ENCODE measurements around the gene TM4SF20. TPM values are rescaled to one million over a fixed set of nuclear protein-coding genes. Genes with fewer than 3 reads are reported as not detected.

TM4SF20 gene
- total and polyA plus RNA-seq, 4 donors = not detected

GRCh38 chr2:227394401-227394800 lies 15.3 kb upstream of the TM4SF20 start:
- no peaks in the 10 kb centered on the region for H3K9me3 ChIP-seq (ENCODE audit: control insufficient read depth in 4 of 4, low read length in 3 of 4)
- no peak overlapping the region for H3K27ac ChIP-seq (ENCODE audit: low read depth in 1 of 2, low read length in 2 of 2)
- no peaks in the 10 kb centered on the region for H3K36me3 ChIP-seq (ENCODE audit: control insufficient read depth in 4 of 4, insufficient read depth in 3 of 4, low read depth in 1 of 4, low read length in 3 of 4)
- 50% methylated on average over 2 of the region's 2 CpGs for WGBS
- no peak for DNase-seq (ENCODE audit: low spot score)
- peaks cover 0 to 4% (median 0%) of the 10 kb centered on the region in 4 donors for H3K4me1 ChIP-seq (ENCODE audit: control insufficient read depth in 4 of 4, insufficient read depth in 4 of 4, low read length in 3 of 4)
- H3K27me3 ChIP-seq (ENCODE audit: control insufficient read depth in 4 of 4, insufficient read depth in 4 of 4, low read length in 3 of 4) = no peaks in the 10 kb centered on the region
- TF ChIP-seq SP1 (IDR thresholded peaks at IDR 0.05) (no peak), FOXA1 (IDR thresholded peaks at IDR 0.05) (no peak), TAF1 (conservative IDR thresholded peaks at IDR 0.05) (no peak), FOXA2 (IDR thresholded peaks at IDR 0.05) (no peak)
- TF ChIP-seq, protein P1, sequence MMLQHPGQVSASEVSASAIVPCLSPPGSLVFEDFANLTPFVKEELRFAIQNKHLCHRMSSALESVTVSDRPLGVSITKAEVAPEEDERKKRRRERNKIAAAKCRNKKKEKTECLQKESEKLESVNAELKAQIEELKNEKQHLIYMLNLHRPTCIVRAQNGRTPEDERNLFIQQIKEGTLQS (IDR thresholded peaks at IDR 0.05) = no peak
- no peak overlapping the region for H3K9ac ChIP-seq (ENCODE audit: low read depth in 1 of 2, low read length in 2 of 2)
- H3K4me3 ChIP-seq (ENCODE audit: low read depth in 1 of 3, low read length in 3 of 3) = no peak overlapping the region

DNA sequence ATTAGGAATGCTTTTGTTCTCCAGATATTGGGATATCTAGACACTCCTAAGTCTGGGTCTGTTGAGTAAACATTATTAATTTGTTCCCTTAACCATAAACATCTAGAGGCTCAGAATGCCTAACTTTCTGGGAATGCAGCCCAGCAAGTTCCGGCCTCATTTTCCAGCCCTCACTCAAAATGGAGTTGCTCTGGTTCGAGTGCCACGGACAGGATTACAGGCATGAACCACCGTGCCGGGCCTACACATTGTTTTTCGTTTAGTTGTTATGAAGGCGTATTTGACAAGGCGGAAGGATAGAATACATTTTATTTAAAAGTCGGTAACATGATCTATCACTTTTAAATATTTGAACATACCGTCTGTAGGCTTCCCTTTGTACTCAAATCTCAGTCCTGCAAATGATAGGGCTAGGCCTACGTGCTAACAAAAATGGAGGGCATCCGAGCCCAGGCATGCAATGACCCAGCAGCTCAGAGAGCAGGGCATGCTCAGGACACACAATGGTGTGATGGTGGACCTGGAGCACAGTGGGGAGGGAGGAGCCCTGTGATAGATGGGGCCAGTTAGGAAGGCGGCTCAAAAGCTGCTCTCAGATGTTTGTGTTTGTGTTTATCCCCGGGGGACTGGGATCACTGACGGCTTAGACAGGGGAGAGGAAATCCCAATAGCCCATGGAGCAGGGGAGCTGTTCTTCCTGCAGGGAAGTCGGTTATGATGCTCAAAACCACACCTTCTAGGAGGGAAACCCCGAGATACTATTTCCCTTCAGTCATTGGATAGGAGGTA lies 11.6 kb upstream of the TM4SF20 start:
- no peaks in the 10 kb centered on the region for H3K27me3 ChIP-seq (ENCODE audit: control insufficient read depth in 4 of 4, insufficient read depth in 4 of 4, low read length in 3 of 4)
- no peak overlapping the region for H3K27ac ChIP-seq (ENCODE audit: low read depth in 1 of 2, low read length in 2 of 2)
- H3K4me1 ChIP-seq (ENCODE audit: control insufficient read depth in 4 of 4, insufficient read depth in 4 of 4, low read length in 3 of 4) = no peaks in the 10 kb centered on the region
- DNase-seq (ENCODE audit: low spot score) = no peak
- H3K4me3 ChIP-seq (ENCODE audit: low read depth in 1 of 3, low read length in 3 of 3) = no peak overlapping the region
- H3K9me3 ChIP-seq (ENCODE audit: control insufficient read depth in 4 of 4, low read length in 3 of 4) = no peaks in the 10 kb centered on the region
- TF ChIP-seq JUND (IDR thresholded peaks at IDR 0.05) = no peak
- TF ChIP-seq RAD21 (IDR thresholded peaks at IDR 0.05) = no peak
- no peak for TF ChIP-seq HNF4A (conservative IDR thresholded peaks at IDR 0.05)
- TF ChIP-seq SP1 (IDR thresholded peaks at IDR 0.05) = no peak
- no peak for TF ChIP-seq YY1 (IDR thresholded peaks at IDR 0.05)
- TF ChIP-seq, protein P1 (IDR thresholded peaks at IDR 0.05) = no peak
- TF ChIP-seq FOXA1 (IDR thresholded peaks at IDR 0.05) = no peak
- TF ChIP-seq TAF1 (conservative IDR thresholded peaks at IDR 0.05) = no peak
- no peak for TF ChIP-seq MAX (IDR thresholded peaks at IDR 0.05)
- TF ChIP-seq GABPA (IDR thresholded peaks at IDR 0.05 in 1 of 2, conservative IDR thresholded peaks at IDR 0.05 in 1 of 2) = no peak
- TF ChIP-seq, protein P2, sequence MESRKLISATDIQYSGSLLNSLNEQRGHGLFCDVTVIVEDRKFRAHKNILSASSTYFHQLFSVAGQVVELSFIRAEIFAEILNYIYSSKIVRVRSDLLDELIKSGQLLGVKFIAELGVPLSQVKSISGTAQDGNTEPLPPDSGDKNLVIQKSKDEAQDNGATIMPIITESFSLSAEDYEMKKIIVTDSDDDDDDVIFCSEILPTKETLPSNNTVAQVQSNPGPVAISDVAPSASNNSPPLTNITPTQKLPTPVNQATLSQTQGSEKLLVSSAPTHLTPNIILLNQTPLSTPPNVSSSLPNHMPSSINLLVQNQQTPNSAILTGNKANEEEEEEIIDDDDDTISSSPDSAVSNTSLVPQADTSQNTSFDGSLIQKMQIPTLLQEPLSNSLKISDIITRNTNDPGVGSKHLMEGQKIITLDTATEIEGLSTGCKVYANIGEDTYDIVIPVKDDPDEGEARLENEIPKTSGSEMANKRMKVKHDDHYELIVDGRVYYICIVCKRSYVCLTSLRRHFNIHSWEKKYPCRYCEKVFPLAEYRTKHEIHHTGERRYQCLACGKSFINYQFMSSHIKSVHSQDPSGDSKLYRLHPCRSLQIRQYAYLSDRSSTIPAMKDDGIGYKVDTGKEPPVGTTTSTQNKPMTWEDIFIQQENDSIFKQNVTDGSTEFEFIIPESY (IDR thresholded peaks at IDR 0.05) = no peak
- H3K36me3 ChIP-seq (ENCODE audit: control insufficient read depth in 4 of 4, insufficient read depth in 3 of 4, low read depth in 1 of 4, low read length in 3 of 4) = no peaks in the 10 kb centered on the region
- 87% methylated on average over 17 of the region's 17 CpGs for WGBS
- H3K9ac ChIP-seq (ENCODE audit: low read depth in 1 of 2, low read length in 2 of 2) = no peak overlapping the region

- WGBS = 94% methylated on average over 7 of the region's 7 CpGs
- no peak for TF ChIP-seq MAX (IDR thresholded peaks at IDR 0.05)
- TF ChIP-seq, protein P3, sequence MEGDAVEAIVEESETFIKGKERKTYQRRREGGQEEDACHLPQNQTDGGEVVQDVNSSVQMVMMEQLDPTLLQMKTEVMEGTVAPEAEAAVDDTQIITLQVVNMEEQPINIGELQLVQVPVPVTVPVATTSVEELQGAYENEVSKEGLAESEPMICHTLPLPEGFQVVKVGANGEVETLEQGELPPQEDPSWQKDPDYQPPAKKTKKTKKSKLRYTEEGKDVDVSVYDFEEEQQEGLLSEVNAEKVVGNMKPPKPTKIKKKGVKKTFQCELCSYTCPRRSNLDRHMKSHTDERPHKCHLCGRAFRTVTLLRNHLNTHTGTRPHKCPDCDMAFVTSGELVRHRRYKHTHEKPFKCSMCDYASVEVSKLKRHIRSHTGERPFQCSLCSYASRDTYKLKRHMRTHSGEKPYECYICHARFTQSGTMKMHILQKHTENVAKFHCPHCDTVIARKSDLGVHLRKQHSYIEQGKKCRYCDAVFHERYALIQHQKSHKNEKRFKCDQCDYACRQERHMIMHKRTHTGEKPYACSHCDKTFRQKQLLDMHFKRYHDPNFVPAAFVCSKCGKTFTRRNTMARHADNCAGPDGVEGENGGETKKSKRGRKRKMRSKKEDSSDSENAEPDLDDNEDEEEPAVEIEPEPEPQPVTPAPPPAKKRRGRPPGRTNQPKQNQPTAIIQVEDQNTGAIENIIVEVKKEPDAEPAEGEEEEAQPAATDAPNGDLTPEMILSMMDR (IDR thresholded peaks at IDR 0.05; ENCODE audit: low read depth, low read length, missing input control) = no peak
- TF ChIP-seq, protein P2 (IDR thresholded peaks at IDR 0.05) = no peak
- no peak for TF ChIP-seq YY1 (IDR thresholded peaks at IDR 0.05)
- TF ChIP-seq NR2F2 (IDR thresholded peaks at IDR 0.05) = no peak
- no peak for TF ChIP-seq GABPA (IDR thresholded peaks at IDR 0.05 in 1 of 2, conservative IDR thresholded peaks at IDR 0.05 in 1 of 2)
- TF ChIP-seq FOXA2 (IDR thresholded peaks at IDR 0.05) = no peak
- no peak for TF ChIP-seq FOXA1 (IDR thresholded peaks at IDR 0.05)
- TF ChIP-seq JUND (IDR thresholded peaks at IDR 0.05) = no peak
- TF ChIP-seq, protein P1 (IDR thresholded peaks at IDR 0.05) = no peak
- no peak for TF ChIP-seq SP1 (IDR thresholded peaks at IDR 0.05)
Measured at GRCh38 chr2:227389661-227390060, 10.6 kb upstream of the TM4SF20 start.

More at GRCh38 chr2:227389661-227390060, 10.6 kb upstream of the TM4SF20 start:
- H3K27ac ChIP-seq (ENCODE audit: low read depth in 1 of 2, low read length in 2 of 2) = no peak overlapping the region
- H3K27me3 ChIP-seq (ENCODE audit: control insufficient read depth in 4 of 4, insufficient read depth in 4 of 4, low read length in 3 of 4) = no peaks in the 10 kb centered on the region
- H3K36me3 ChIP-seq (ENCODE audit: control insufficient read depth in 4 of 4, insufficient read depth in 3 of 4, low read depth in 1 of 4, low read length in 3 of 4) = no peaks in the 10 kb centered on the region
- no peaks in the 10 kb centered on the region for H3K4me1 ChIP-seq (ENCODE audit: control insufficient read depth in 4 of 4, insufficient read depth in 4 of 4, low read length in 3 of 4)
- H3K9ac ChIP-seq (ENCODE audit: low read depth in 1 of 2, low read length in 2 of 2) = no peak overlapping the region
- no peak overlapping the region for H3K4me3 ChIP-seq (ENCODE audit: low read depth in 1 of 3, low read length in 3 of 3)
- no peak for DNase-seq (ENCODE audit: low spot score)
- H3K9me3 ChIP-seq (ENCODE audit: control insufficient read depth in 4 of 4, low read length in 3 of 4) = no peaks in the 10 kb centered on the region
